GM23248 (cell line): Measurements from ENCODE around the gene NAV2. TPM values are rescaled to one million over a fixed set of nuclear protein-coding genes. Genes with fewer than 3 reads are reported as not detected.

Source experiments
- DNase-seq: peaks from one replicate; pipeline ENCODE4 v3.0.0-alpha.2; 2015
- H2AFZ ChIP-seq: fragments of 200-600 bp; sonication (generic); 2 replicates; pipeline ENCODE4 v1.6.1; 2016; ENCODE audit warnings: antibody characterized with exemption
- H3F3A ChIP-seq: fragments of 200-600 bp; sonication (generic); 2 replicates; pipeline ENCODE4 v1.6.1; 2016; ENCODE audit warnings: mild to moderate bottlenecking, antibody characterized with exemption, mixed run types; ENCODE audit not compliant: insufficient read depth
- H3K27ac ChIP-seq: fragments of 200-600 bp; sonication (generic); 2 replicates; pipeline ENCODE4 v1.5.1; 2016; ENCODE audit warnings: mild to moderate bottlenecking
- H3K27me3 ChIP-seq: fragments of 200-600 bp; sonication (generic); replicated peaks from 2 replicates; pipeline ENCODE4 v1.6.1; 2016; ENCODE audit warnings: mild to moderate bottlenecking; ENCODE audit not compliant: insufficient read depth
- H3K36me3 ChIP-seq: fragments of 200-600 bp; sonication (generic); 2 replicates; pipeline ENCODE4 v1.6.1; 2016; ENCODE audit warnings: low read depth, mild to moderate bottlenecking
- H3K4me1 ChIP-seq: fragments of 200-600 bp; sonication (generic); 2 replicates; pipeline ENCODE4 v1.6.1; 2016; ENCODE audit warnings: mild to moderate bottlenecking; ENCODE audit not compliant: insufficient read depth
- H3K4me2 ChIP-seq: fragments of 200-600 bp; sonication (generic); one replicate; pipeline ENCODE4 v1.6.1; 2016; ENCODE audit warnings: mild to moderate bottlenecking; ENCODE audit not compliant: unreplicated experiment
- H3K4me3 ChIP-seq: fragments of 200-600 bp; sonication (generic); 2 replicates; pipeline ENCODE4 v1.5.1; 2016; ENCODE audit warnings: mild to moderate bottlenecking
- H3K79me2 ChIP-seq: fragments of 200-600 bp; sonication (generic); 2 replicates; pipeline ENCODE4 v1.6.1; 2016; ENCODE audit warnings: mild to moderate bottlenecking; ENCODE audit not compliant: insufficient read depth
- H3K9ac ChIP-seq: fragments of 200-600 bp; sonication (generic); 2 replicates; pipeline ENCODE4 v1.6.1; 2016; ENCODE audit warnings: mild to moderate bottlenecking
- H3K9me2 ChIP-seq: fragments of 200-600 bp; sonication (generic); 2 replicates; pipeline ENCODE4 v1.6.1; 2016; ENCODE audit warnings: mixed run types, mild to moderate bottlenecking, moderate library complexity; ENCODE audit not compliant: insufficient read depth
- H3K9me3 ChIP-seq: fragments of 200-600 bp; sonication (generic); one replicate; pipeline ENCODE4 v1.6.1; 2017; ENCODE audit warnings: low read depth
- H4K20me1 ChIP-seq: fragments of 200-600 bp; sonication (generic); 2 replicates; pipeline ENCODE4 v1.6.0; 2016; ENCODE audit not compliant: insufficient read depth
- EZH2 ChIP-seq: fragments of 200-600 bp; sonication (generic); IDR thresholded peaks from 2 replicates; pipeline ENCODE4 v1.6.1; 2018; ENCODE audit warnings: antibody characterized with exemption, mild to moderate bottlenecking; ENCODE audit not compliant: insufficient read depth, poor library complexity, severe bottlenecking
- EZH2phosphoT487 ChIP-seq: fragments of 200-600 bp; sonication (generic); IDR thresholded peaks from 2 replicates; pipeline ENCODE4 v1.6.1; 2018; ENCODE audit warnings: antibody characterized with exemption, moderate library complexity, mild to moderate bottlenecking, low read depth; ENCODE audit not compliant: insufficient read depth
- WGBS, 2 experiments: methylation state at CpG; one replicate each; pipeline ENCODE4 v1.1.6; 2015 to 2017; ENCODE audit warnings: low lambda C conversion rate in 2 of 2, low coverage in 1 of 2; ENCODE audit errors: missing lambda C conversion rate in 2 of 2; 5-methylcytosine and 5-hydroxymethylcytosine counted together
- in situ Hi-C: fragments of 300-500 bp; cut with MboI; formaldehyde crosslinking; loops from 2 replicates; pipeline ENCODE4 v1.15.0; 2020
- polyA plus RNA-seq: library from polyadenylated mRNA; unstranded; fragments of >200 nt; fragmentation: Nextera tagmentation; extraction: Ambion mirVana; gene quantifications from 2 replicates; pipeline ENCODE4 v1.2.1, GENCODE V29; 2016
- total RNA-seq: library from RNA; depleted of rRNA; stranded (reverse); fragments of >200 nt; shearing (Covaris generic); gene quantifications from 2 replicates; pipeline ENCODE4 v1.2.3, GENCODE V29; 2014

NAV2 gene
- total and polyA plus RNA-seq, 2 experiments from 2014 or later: 5.7 to 11.9 TPM

DNA sequence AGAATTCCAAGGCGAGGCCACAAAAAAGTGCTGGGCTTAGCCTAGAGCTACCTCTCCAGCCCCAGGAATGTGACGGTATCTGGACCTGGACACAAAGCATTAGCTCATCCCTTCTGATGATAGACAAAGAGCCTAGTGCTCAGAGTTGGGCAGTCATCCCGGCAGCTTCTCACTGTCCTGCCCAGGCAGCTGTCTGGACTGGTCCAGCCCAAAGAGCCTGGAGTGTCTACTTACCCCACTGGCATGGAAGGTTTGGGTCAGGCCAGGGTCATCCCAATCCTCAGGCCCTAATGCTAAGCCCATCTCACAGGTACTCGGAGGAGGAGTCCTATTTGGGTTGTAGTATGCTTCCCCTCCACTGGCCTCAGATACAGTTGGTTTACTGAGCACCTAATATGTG, 31.0 kb downstream of the NAV2 start:
- Histone ChIP-seq H2AFZ (no peak overlapping the region), H3K9me3 (no peaks in the 10 kb centered on the region), H4K20me1 (0 out of 2 replicates have a peak, but pooled peaks cover 4% of the 10 kb centered on the region), H3K4me3 (no peak overlapping the region), H3K9me2 (no peaks in the 10 kb centered on the region), H3K27ac (no peak overlapping the region), H3K36me3 (no peaks in the 10 kb centered on the region), H3K4me2 (no peak overlapping the region), H3K4me1 (peaks cover 20% of the 10 kb centered on the region), H3K79me2 (peaks cover 96% of the 10 kb centered on the region), H3K27me3 (no peaks in the 10 kb centered on the region), H3K9ac (no peak overlapping the region), H3F3A (peaks cover 12% of the 10 kb centered on the region; the same call in 1 of the 2 replicates)
- in situ Hi-C loops: loop anchor here (10.0 kb wide), 1 partner anchor 161 kb away; no protein-coding TSS in a partner anchor
- DNase-seq: no peak
- 92 to 94% methylated on average over 4 of the region's 4 CpGs for WGBS, 2 experiments
- no peak for TF ChIP-seq EZH2phosphoT487
- no peak for TF ChIP-seq EZH2

DNA sequence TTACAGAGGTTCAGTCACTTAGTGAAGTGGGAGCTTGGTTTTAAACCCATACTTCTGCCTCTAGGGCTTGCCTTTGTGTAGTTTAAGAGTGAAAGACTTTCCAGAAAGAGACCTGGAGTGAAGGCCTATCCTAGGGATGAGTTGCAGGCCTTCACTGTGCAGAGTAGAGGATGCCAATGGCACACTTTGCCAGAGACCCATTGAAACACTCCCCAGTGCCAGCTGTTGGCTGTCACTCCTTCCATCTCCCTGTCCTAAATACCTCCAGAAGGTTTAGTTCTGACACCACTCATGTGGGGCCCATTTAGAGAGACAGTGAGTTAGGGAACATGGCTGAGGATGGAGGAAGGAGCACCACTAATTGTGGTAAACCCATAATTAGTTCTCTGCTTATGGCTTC, 31.5 kb downstream of the NAV2 start:
- H3K4me2 ChIP-seq: no peak overlapping the region
- H2AFZ ChIP-seq: no peak overlapping the region
- H3K9me2 ChIP-seq: no peaks in the 10 kb centered on the region
- H3K79me2 ChIP-seq: peaks cover 96% of the 10 kb centered on the region
- 0 out of 2 replicates have a peak, but pooled peaks cover 4% of the 10 kb centered on the region for H4K20me1 ChIP-seq
- no peak overlapping the region for H3K4me3 ChIP-seq
- DNase-seq: no peak
- peaks cover 13% of the 10 kb centered on the region; the same call in 1 of the 2 replicates for H3F3A ChIP-seq
- peaks cover 15% of the 10 kb centered on the region for H3K4me1 ChIP-seq
- no peaks in the 10 kb centered on the region for H3K36me3 ChIP-seq
- no peak for TF ChIP-seq EZH2
- no peak for TF ChIP-seq EZH2phosphoT487
- no peak overlapping the region for H3K27ac ChIP-seq
- H3K9ac ChIP-seq: no peak overlapping the region
- no peaks in the 10 kb centered on the region for H3K27me3 ChIP-seq
- in situ Hi-C loops: loop anchor here (10.0 kb wide), 1 partner anchor 161 kb away; no protein-coding TSS in a partner anchor
- H3K9me3 ChIP-seq: no peaks in the 10 kb centered on the region

DNA sequence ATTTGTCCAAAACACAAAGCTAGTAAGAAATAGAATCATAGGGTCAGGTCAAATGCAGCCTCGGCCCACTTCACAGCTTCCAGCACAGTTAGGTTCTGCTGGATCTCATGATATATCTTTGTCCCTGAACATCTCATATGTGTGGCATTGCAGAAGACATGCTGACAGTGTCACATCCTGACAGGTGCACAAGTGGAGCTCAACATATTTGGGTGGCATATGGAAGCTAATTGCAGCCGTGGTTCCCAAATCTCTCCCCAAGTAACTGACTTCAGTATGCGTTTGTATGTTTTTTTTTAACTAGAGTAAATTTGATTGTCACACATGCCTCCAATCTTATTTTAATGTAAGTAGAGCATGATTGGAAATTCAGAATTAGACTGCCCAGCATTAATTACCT, 33.4 kb downstream of the NAV2 start:
- peaks cover 97% of the 10 kb centered on the region for H3K79me2 ChIP-seq
- no peak overlapping the region for H3K9ac ChIP-seq
- no peak overlapping the region for H3K4me3 ChIP-seq
- WGBS, 2 experiments: 93 to 94% methylated on average over 3 of the region's 3 CpGs
- TF ChIP-seq EZH2phosphoT487 (no peak), EZH2 (no peak)
- H3K27ac ChIP-seq: no peak overlapping the region
- H3K9me3 ChIP-seq: no peaks in the 10 kb centered on the region
- H3K4me2 ChIP-seq: no peak overlapping the region
- H3K4me1 ChIP-seq: 0 out of 2 replicates have a peak, but pooled peaks cover 5% of the 10 kb centered on the region
- DNase-seq: no peak
- H3K36me3 ChIP-seq: no peaks in the 10 kb centered on the region
- H3F3A ChIP-seq: peaks cover 7% of the 10 kb centered on the region
- 0 out of 2 replicates have a peak, but pooled peaks cover 4% of the 10 kb centered on the region for H4K20me1 ChIP-seq
- H2AFZ ChIP-seq: no peak overlapping the region
- in situ Hi-C loops: loop anchor here (10.0 kb wide), 1 partner anchor 159 kb away; no protein-coding TSS in a partner anchor
- no peaks in the 10 kb centered on the region for H3K27me3 ChIP-seq
- H3K9me2 ChIP-seq: no peaks in the 10 kb centered on the region

DNA sequence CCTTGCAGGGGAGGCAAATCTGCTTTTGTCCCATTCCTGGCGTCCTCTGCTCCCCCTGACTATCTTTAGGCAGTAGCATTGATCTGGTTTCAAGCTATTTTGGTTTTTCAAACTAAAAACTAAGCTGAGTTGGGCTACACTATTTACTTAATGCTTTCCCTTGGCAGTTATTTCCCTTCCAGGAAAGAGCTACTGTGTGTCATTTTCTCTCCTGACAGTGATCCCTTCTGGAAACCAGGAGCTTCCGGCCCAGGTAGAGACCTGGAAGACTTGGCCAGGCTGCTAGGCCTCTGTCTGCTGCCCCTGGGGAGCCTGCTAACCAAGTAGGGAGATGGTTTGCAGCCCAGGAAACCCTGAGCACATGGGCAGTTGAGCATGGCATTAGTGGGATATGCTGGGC, 35.0 kb downstream of the NAV2 start:
- Histone ChIP-seq H4K20me1 (0 out of 2 replicates have a peak, but pooled peaks cover 4% of the 10 kb centered on the region), H3F3A (peaks cover 12% of the 10 kb centered on the region), H3K4me2 (no peak overlapping the region), H3K27me3 (no peaks in the 10 kb centered on the region), H3K9me2 (no peaks in the 10 kb centered on the region), H3K27ac (no peak overlapping the region), H3K36me3 (0 out of 2 replicates have a peak, but pooled peaks cover 1% of the 10 kb centered on the region), H3K79me2 (peaks cover 99% of the 10 kb centered on the region), H3K9me3 (no peaks in the 10 kb centered on the region), H3K4me1 (0 out of 2 replicates have a peak, but pooled peaks cover 5% of the 10 kb centered on the region), H3K9ac (no peak overlapping the region), H3K4me3 (no peak overlapping the region), H2AFZ (no peak overlapping the region)
- TF ChIP-seq EZH2: no peak
- TF ChIP-seq EZH2phosphoT487: no peak
- in situ Hi-C loops: loop anchor here (10.0 kb wide), 1 partner anchor 157 kb away; no protein-coding TSS in a partner anchor
- WGBS, 2 experiments: 94 to 97% methylated on average over 2 of the region's 2 CpGs
- DNase-seq: no peak
